GM18511 (cell line): ENCODE data around the gene FRMPD4.

ENCODE experiments used
- ATAC-seq: cut with Tn5 transposase; IDR thresholded peaks from one replicate; pipeline ENCODE4 v1.9.1; 2021; ENCODE audit warnings: mild to moderate bottlenecking, moderate library complexity; ENCODE audit not compliant: unreplicated experiment

Gene FRMPD4

GRCh38 chrX:12423346-12423745 is 285.1 kb downstream of the FRMPD4 start:
- ATAC-seq = no peak

- no peak for ATAC-seq
Measured at GRCh38 chrX:12425496-12425895, 287.2 kb downstream of the FRMPD4 start.

GRCh38 chrX:12426420-12426819 is 288.1 kb downstream of the FRMPD4 start:
- no peak for ATAC-seq

- no peak for ATAC-seq
Measured at GRCh38 chrX:12434493-12434892, 296.2 kb downstream of the FRMPD4 start.

GRCh38 chrX:12439416-12439815 is 301.1 kb downstream of the FRMPD4 start:
- no peak for ATAC-seq

- no peak for ATAC-seq
Measured at GRCh38 chrX:12440246-12440645, 302.0 kb downstream of the FRMPD4 start.

GRCh38 chrX:12441381-12442128 is 303.3 kb downstream of the FRMPD4 start:
- ATAC-seq = no peak

- peak; percentile 89 for ATAC-seq
Measured at GRCh38 chrX:12443534-12444098, 305.3 kb downstream of the FRMPD4 start.

- no peak for ATAC-seq
Measured at GRCh38 chrX:12446342-12447075, 308.2 kb downstream of the FRMPD4 start.

GRCh38 chrX:12447448-12448064 is 309.3 kb downstream of the FRMPD4 start:
- ATAC-seq = no peak

- no peak for ATAC-seq
Measured at GRCh38 chrX:12452268-12452667, 314.0 kb downstream of the FRMPD4 start.

GRCh38 chrX:12460929-12461328 is 322.7 kb downstream of the FRMPD4 start:
- no peak for ATAC-seq

- ATAC-seq = no peak
Measured at GRCh38 chrX:12463052-12463451, 324.8 kb downstream of the FRMPD4 start.

GRCh38 chrX:12463873-12464272 is 325.6 kb downstream of the FRMPD4 start:
- ATAC-seq = no peak

- no peak for ATAC-seq
Measured at GRCh38 chrX:12467321-12467720, 329.0 kb downstream of the FRMPD4 start.

GRCh38 chrX:12469296-12469695 is 331.0 kb downstream of the FRMPD4 start:
- ATAC-seq = no peak

GRCh38 chrX:12471061-12471460 is 332.8 kb downstream of the FRMPD4 start:
- no peak for ATAC-seq

- no peak for ATAC-seq
Measured at GRCh38 chrX:12480956-12481355, 342.7 kb downstream of the FRMPD4 start.

- no peak for ATAC-seq
Measured at GRCh38 chrX:12488220-12488619, 349.9 kb downstream of the FRMPD4 start.

- no peak for ATAC-seq
Measured at GRCh38 chrX:12488771-12489170, 350.5 kb downstream of the FRMPD4 start.

GRCh38 chrX:12489341-12489740 is 351.1 kb downstream of the FRMPD4 start:
- ATAC-seq = no peak
